SK-N-SH (cell line): ENCODE results near the gene RPAIN.

Source experiments
- CHD2 ChIP-seq: fragments of 150-350 bp; IDR thresholded peaks from 2 replicates; pipeline ENCODE4 v1.6.1; 2018; ENCODE audit warnings: low read length; ENCODE audit not compliant: partially characterized antibody
- CTCF ChIP-seq: fragments of 200-600 bp; sonication (generic); IDR thresholded peaks from 2 replicates; pipeline ENCODE4 v1.6.1; 2017; ENCODE audit warnings: antibody characterized with exemption, mild to moderate bottlenecking, moderate library complexity
- FOXM1 ChIP-seq: IDR thresholded peaks from 2 replicates; pipeline ENCODE4 v1.4.0; 2012; ENCODE audit warnings: low read depth, mild to moderate bottlenecking
- MAX ChIP-seq: IDR thresholded peaks from 2 replicates; pipeline ENCODE4 v1.4.0; 2012; ENCODE audit warnings: low read depth
- POLR2AphosphoS5 ChIP-seq: IDR thresholded peaks from 2 replicates; pipeline ENCODE4 v1.6.1; 2012; ENCODE audit warnings: low read depth, low read length
- REST ChIP-seq: IDR thresholded peaks from 2 replicates; pipeline ENCODE4 v1.6.1; 2012; ENCODE audit warnings: mild to moderate bottlenecking, low read depth, low read length, moderate library complexity
- SMC3 ChIP-seq: IDR thresholded peaks from 2 replicates; pipeline ENCODE4 v1.6.1; 2012; ENCODE audit warnings: low read depth, low read length, improper control_type of control experiment
- TF ChIP-seq, protein P1 (sequence below): IDR thresholded peaks from 2 replicates; pipeline ENCODE4 v1.4.0; 2012; ENCODE audit warnings: low read depth, borderline replicate concordance

GRCh38 chr17:5437721-5438317, 17.8 kb downstream of the RPAIN start:
- TF ChIP-seq REST (no peak), CTCF (no peak), SMC3 (no peak), CHD2 (no peak), FOXM1 (no peak), POLR2AphosphoS5 (no peak), MAX (no peak)
- TF ChIP-seq, protein P1, sequence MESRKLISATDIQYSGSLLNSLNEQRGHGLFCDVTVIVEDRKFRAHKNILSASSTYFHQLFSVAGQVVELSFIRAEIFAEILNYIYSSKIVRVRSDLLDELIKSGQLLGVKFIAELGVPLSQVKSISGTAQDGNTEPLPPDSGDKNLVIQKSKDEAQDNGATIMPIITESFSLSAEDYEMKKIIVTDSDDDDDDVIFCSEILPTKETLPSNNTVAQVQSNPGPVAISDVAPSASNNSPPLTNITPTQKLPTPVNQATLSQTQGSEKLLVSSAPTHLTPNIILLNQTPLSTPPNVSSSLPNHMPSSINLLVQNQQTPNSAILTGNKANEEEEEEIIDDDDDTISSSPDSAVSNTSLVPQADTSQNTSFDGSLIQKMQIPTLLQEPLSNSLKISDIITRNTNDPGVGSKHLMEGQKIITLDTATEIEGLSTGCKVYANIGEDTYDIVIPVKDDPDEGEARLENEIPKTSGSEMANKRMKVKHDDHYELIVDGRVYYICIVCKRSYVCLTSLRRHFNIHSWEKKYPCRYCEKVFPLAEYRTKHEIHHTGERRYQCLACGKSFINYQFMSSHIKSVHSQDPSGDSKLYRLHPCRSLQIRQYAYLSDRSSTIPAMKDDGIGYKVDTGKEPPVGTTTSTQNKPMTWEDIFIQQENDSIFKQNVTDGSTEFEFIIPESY, result no peak
